Left colon (tissue), 2 donors: Measurements from ENCODE around the gene MYO1H. TPM values are rescaled to one million over a fixed set of nuclear protein-coding genes. Genes with fewer than 3 reads are reported as not detected.

Source experiments
- ATAC-seq: fragments of 200-7000 bp; cut with Tn5 transposase; one replicate; pipeline ENCODE4 v1.9.1; 2020; ENCODE audit warnings: mild to moderate bottlenecking, moderate library complexity
- DNase-seq, 2 donors: peaks; one replicate each; pipeline ENCODE4 v3.0.0-alpha.2; 2020
- intact Hi-C, 2 donors: fragments of 100-400 bp; cut with DNase I in 1 of 2; cut with micrococcal nuclease in 1 of 2; formaldehyde crosslinking; loops; one replicate each; pipeline versions ENCODE4 v1.11.2 to v1.14.0; 2022; cut with DNase I, micrococcal nuclease
- total RNA-seq, 2 donors: library from RNA; stranded (reverse); fragmentation: NEBNext Ultra II Directional; extraction: Animal tissue kit (Norgen Biotek cat#: 25700); gene quantifications; one replicate each; pipeline ENCODE4 v1.2.1, GENCODE V29; 2021
- donor health status: DM: no; HTN: no; CAD: no.
- donor health status: DM: yes; HTN: yes; CAD: no.

MYO1H gene
- total RNA-seq, 2 donors from 2014 or later = 0.20 to 0.31 TPM

- DNase-seq (peak; percentile 88 to 93), ATAC-seq (peak; percentile 99)
- intact Hi-C loops = no loop called here
These were observed 129.7 kb downstream of the MYO1H start, which contains the start of the genes KCTD10 and UBE3B for GRCh38 chr12:109477185-109477962. Gene KCTD10, minus strand, starts transcription at chr12:109477300. Its CDS starts 38 bp downstream, at chr12:109477262. Gene UBE3B, plus strand, starts transcription at chr12:109477634. Its CDS starts 5,918 bp downstream, at chr12:109483552.

- ATAC-seq = peak; percentile 8
- intact Hi-C loops = no loop called here
These were observed 130.2 kb downstream of the MYO1H start for GRCh38 chr12:109477963-109478315.

GRCh38 chr12:109479761-109480160 is 132.1 kb downstream of the MYO1H start:
- intact Hi-C loops = loop anchor here in 1 of 2 donors (10.0 kb wide), 1 partner anchor 55 kb away; no protein-coding TSS in a partner anchor
- no peak for DNase-seq
- no peak for ATAC-seq

More at GRCh38 chr12:109477963-109478315, 130.2 kb downstream of the MYO1H start:
- no peak for DNase-seq

GRCh38 chr12:109480356-109480755 is 132.7 kb downstream of the MYO1H start:
- intact Hi-C loops = loop anchor here in 1 of 2 donors (10.0 kb wide), 1 partner anchor 56 kb away; no protein-coding TSS in a partner anchor
- no peak for ATAC-seq
- no peak for DNase-seq

GRCh38 chr12:109481863-109482262 is 134.2 kb downstream of the MYO1H start:
- intact Hi-C loops = loop anchor here in 1 of 2 donors (10.0 kb wide), 1 partner anchor 57 kb away; no protein-coding TSS in a partner anchor
- ATAC-seq = no peak
- DNase-seq = no peak

- intact Hi-C loops = loop anchor here in 1 of 2 donors (10.0 kb wide), 1 partner anchor 58 kb away; no protein-coding TSS in a partner anchor
- ATAC-seq = no peak
- no peak for DNase-seq
These were observed 134.8 kb downstream of the MYO1H start for GRCh38 chr12:109482491-109482890.

GRCh38 chr12:109482894-109483293 is 135.2 kb downstream of the MYO1H start:
- intact Hi-C loops = loop anchor here in 1 of 2 donors (10.0 kb wide), 1 partner anchor 58 kb away; no protein-coding TSS in a partner anchor
- DNase-seq (no peak), ATAC-seq (no peak)

- DNase-seq (no peak), ATAC-seq (no peak)
- intact Hi-C loops = loop anchor here in 1 of 2 donors (10.0 kb wide), 1 partner anchor 59 kb away; no protein-coding TSS in a partner anchor
These were observed 135.6 kb downstream of the MYO1H start for GRCh38 chr12:109483346-109483745.

- ATAC-seq = no peak
These were observed 137.5 kb downstream of the MYO1H start for GRCh38 chr12:109485201-109485600.

GRCh38 chr12:109487181-109488050 is 139.7 kb downstream of the MYO1H start:
- ATAC-seq (no peak), DNase-seq (no peak)
- intact Hi-C loops = loop anchor here in 1 of 2 donors (10.0 kb wide), 1 partner anchor 63 kb away; no protein-coding TSS in a partner anchor

More at GRCh38 chr12:109485201-109485600, 137.5 kb downstream of the MYO1H start:
- intact Hi-C loops = loop anchor here in 1 of 2 donors (10.0 kb wide), 1 partner anchor 60 kb away; no protein-coding TSS in a partner anchor
- DNase-seq = no peak

GRCh38 chr12:109488051-109488665 is 140.5 kb downstream of the MYO1H start:
- no peak for DNase-seq
- intact Hi-C loops = loop anchor here in 1 of 2 donors (10.0 kb wide), 1 partner anchor 63 kb away; no protein-coding TSS in a partner anchor
- ATAC-seq = no peak

GRCh38 chr12:109489016-109489954 is 141.6 kb downstream of the MYO1H start:
- ATAC-seq = no peak
- intact Hi-C loops = loop anchor here in 1 of 2 donors (10.0 kb wide), 1 partner anchor 64 kb away; no protein-coding TSS in a partner anchor

GRCh38 chr12:109489955-109490565 is 142.4 kb downstream of the MYO1H start:
- intact Hi-C loops = loop anchor here in 1 of 2 donors (10.0 kb wide), 1 partner anchor 65 kb away; no protein-coding TSS in a partner anchor
- ATAC-seq (no peak), DNase-seq (no peak)

More at GRCh38 chr12:109489016-109489954, 141.6 kb downstream of the MYO1H start:
- DNase-seq = no peak

GRCh38 chr12:109491671-109492070 is 144.0 kb downstream of the MYO1H start:
- intact Hi-C loops = no loop called here

GRCh38 chr12:109492371-109492770 is 144.7 kb downstream of the MYO1H start:
- intact Hi-C loops = no loop called here
- no peak for ATAC-seq
- no peak for DNase-seq

More at GRCh38 chr12:109491671-109492070, 144.0 kb downstream of the MYO1H start:
- DNase-seq = no peak
- ATAC-seq = no peak

- ATAC-seq (no peak), DNase-seq (no peak)
- intact Hi-C loops = no loop called here
These were observed 145.4 kb downstream of the MYO1H start for GRCh38 chr12:109493090-109493489.

- ATAC-seq (no peak), DNase-seq (no peak)
- intact Hi-C loops = no loop called here
These were observed 146.2 kb downstream of the MYO1H start for GRCh38 chr12:109493938-109494337.
